Measurements from ENCODE around the gene TMEM31.

DNA sequence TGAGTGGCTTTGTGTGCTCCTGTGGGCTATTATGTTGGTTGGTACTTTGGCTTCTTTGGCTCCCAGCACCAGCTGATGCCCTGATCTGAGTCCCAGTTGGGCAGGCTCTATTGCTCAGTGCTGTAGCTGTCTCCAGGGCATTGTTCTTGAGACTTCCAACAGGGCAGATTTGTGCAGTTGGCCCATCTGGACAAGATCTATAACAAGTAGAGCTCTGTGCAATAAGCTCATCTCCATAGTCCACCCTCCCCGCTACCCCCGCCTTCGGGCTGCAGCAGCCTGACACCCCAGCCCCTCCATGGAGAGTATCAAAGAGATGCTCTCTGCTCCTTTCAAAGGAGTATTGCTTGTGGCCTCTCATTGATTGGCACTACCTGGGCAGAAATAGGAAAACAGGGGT, 5.8 kb upstream of the TMEM31 start:
- TF ChIP-seq CEBPB (IDR thresholded peaks at IDR 0.05): no peak
- TF ChIP-seq CBX8 (IDR thresholded peaks at IDR 0.05): no peak
- TF ChIP-seq, protein P1, sequence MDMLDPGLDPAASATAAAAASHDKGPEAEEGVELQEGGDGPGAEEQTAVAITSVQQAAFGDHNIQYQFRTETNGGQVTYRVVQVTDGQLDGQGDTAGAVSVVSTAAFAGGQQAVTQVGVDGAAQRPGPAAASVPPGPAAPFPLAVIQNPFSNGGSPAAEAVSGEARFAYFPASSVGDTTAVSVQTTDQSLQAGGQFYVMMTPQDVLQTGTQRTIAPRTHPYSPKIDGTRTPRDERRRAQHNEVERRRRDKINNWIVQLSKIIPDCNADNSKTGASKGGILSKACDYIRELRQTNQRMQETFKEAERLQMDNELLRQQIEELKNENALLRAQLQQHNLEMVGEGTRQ (IDR thresholded peaks at IDR 0.05): no peak
- no peak for TF ChIP-seq HOXB13 (CRISPR knock-in tag; IDR thresholded peaks at IDR 0.05; ENCODE audit: low read depth)
- TF ChIP-seq HOXA7 (CRISPR knock-in tag; IDR thresholded peaks at IDR 0.05): no peak
- TF ChIP-seq POLR2A (IDR thresholded peaks at IDR 0.05; ENCODE audit: low read length): no peak
- TF ChIP-seq, protein P2, sequence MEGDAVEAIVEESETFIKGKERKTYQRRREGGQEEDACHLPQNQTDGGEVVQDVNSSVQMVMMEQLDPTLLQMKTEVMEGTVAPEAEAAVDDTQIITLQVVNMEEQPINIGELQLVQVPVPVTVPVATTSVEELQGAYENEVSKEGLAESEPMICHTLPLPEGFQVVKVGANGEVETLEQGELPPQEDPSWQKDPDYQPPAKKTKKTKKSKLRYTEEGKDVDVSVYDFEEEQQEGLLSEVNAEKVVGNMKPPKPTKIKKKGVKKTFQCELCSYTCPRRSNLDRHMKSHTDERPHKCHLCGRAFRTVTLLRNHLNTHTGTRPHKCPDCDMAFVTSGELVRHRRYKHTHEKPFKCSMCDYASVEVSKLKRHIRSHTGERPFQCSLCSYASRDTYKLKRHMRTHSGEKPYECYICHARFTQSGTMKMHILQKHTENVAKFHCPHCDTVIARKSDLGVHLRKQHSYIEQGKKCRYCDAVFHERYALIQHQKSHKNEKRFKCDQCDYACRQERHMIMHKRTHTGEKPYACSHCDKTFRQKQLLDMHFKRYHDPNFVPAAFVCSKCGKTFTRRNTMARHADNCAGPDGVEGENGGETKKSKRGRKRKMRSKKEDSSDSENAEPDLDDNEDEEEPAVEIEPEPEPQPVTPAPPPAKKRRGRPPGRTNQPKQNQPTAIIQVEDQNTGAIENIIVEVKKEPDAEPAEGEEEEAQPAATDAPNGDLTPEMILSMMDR (IDR thresholded peaks at IDR 0.05): no peak
- TF ChIP-seq RCOR1 (IDR thresholded peaks at IDR 0.05; ENCODE audit: low read depth, low read length): no peak
- TF ChIP-seq KDM5A (IDR thresholded peaks at IDR 0.05): no peak
- TF ChIP-seq NR3C1 (IDR thresholded peaks at IDR 0.05): no peak
- no peak for TF ChIP-seq RAD21 (conservative IDR thresholded peaks at IDR 0.05 in 1 of 2, IDR thresholded peaks at IDR 0.05 in 1 of 2)
- no peak for TF ChIP-seq KDM1A (IDR thresholded peaks at IDR 0.05; ENCODE audit: low read depth)
- TF ChIP-seq, protein P3, sequence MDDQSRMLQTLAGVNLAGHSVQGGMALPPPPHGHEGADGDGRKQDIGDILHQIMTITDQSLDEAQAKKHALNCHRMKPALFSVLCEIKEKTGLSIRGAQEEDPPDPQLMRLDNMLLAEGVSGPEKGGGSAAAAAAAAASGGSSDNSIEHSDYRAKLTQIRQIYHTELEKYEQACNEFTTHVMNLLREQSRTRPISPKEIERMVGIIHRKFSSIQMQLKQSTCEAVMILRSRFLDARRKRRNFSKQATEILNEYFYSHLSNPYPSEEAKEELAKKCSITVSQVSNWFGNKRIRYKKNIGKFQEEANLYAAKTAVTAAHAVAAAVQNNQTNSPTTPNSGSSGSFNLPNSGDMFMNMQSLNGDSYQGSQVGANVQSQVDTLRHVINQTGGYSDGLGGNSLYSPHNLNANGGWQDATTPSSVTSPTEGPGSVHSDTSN (IDR thresholded peaks at IDR 0.05): no peak

Measured in A549 (cell line).